ENCODE results near the gene DCT.

DCT gene

GRCh38 chr13:94412870-94413597 is 66.4 kb downstream of the DCT start:
- Histone ChIP-seq H3K27me3 (ENCODE audit: control insufficient read depth in 1 of 2, insufficient read depth in 1 of 2, low read length in 2 of 2) (peaks cover 0 to 3% of the 10 kb centered on the region in 2 experiments), H3K4me1 (ENCODE audit: control insufficient read depth, insufficient read depth, low read depth, low read length) (no peaks in the 10 kb centered on the region), H2AK5ac (ENCODE audit: low read length, severe bottlenecking) (no peak overlapping the region), H4K91ac (ENCODE audit: low read length) (no peak overlapping the region), H3K14ac (ENCODE audit: low read length in 2 of 2) (no peak overlapping the region), H2BK5ac (ENCODE audit: low read depth, low read length, poor library complexity, severe bottlenecking) (no peak overlapping the region), H2BK12ac (ENCODE audit: low read length in 2 of 2) (no peak overlapping the region), H3K27ac (ENCODE audit: low read length, poor library complexity, severe bottlenecking) (no peak overlapping the region), H3K9me3 (ENCODE audit: control insufficient read depth, low read length) (peaks cover 6% of the 10 kb centered on the region), H3K4me3 (ENCODE audit: insufficient read depth in 1 of 2, low read depth in 1 of 2, low read length in 2 of 2) (no peak overlapping the region), H3K79me1 (replicated peaks; ENCODE audit: low read length, poor library complexity, severe bottlenecking) (no peaks in the 10 kb centered on the region), H4K8ac (ENCODE audit: low read length) (no peak overlapping the region), H3K9ac (ENCODE audit: low read length) (no peak overlapping the region), H3K18ac (ENCODE audit: low read depth in 1 of 2, low read length in 2 of 2) (no peak overlapping the region), H3K4me2 (ENCODE audit: low read length, poor library complexity, severe bottlenecking) (no peak overlapping the region), H2BK15ac (ENCODE audit: low read depth, poor library complexity, severe bottlenecking) (no peak overlapping the region), H3K4ac (ENCODE audit: low read depth in 1 of 2, low read length in 2 of 2) (no peak overlapping the region), H2BK120ac (ENCODE audit: low read depth, low read length) (no peak overlapping the region), H3K23ac (ENCODE audit: low read length in 2 of 2) (no peak overlapping the region), H3K36me3 (ENCODE audit: control insufficient read depth in 1 of 2, insufficient read depth in 2 of 2, low read depth in 1 of 2, low read length in 2 of 2) (no peaks in the 10 kb centered on the region), H2AFZ (ENCODE audit: low read depth, low read length) (no peak overlapping the region)
- 69% methylated on average over 3 of the region's 3 CpGs for WGBS
- DNase-seq, result no peak

GRCh38 chr13:94411747-94412146 is 67.7 kb downstream of the DCT start:
- no peak overlapping the region for H2BK5ac ChIP-seq (ENCODE audit: low read depth, low read length, poor library complexity, severe bottlenecking)
- peaks cover 0 to 3% of the 10 kb centered on the region in 2 experiments for H3K27me3 ChIP-seq (ENCODE audit: control insufficient read depth in 1 of 2, insufficient read depth in 1 of 2, low read length in 2 of 2)
- no peak overlapping the region for H3K27ac ChIP-seq (ENCODE audit: low read length, poor library complexity, severe bottlenecking)
- 63% methylated on average over 2 of the region's 3 CpGs for WGBS
- no peaks in the 10 kb centered on the region for H3K79me1 ChIP-seq (replicated peaks; ENCODE audit: low read length, poor library complexity, severe bottlenecking)
- no peaks in the 10 kb centered on the region for H3K4me1 ChIP-seq (ENCODE audit: control insufficient read depth, insufficient read depth, low read depth, low read length)
- no peak for DNase-seq
- no peaks in the 10 kb centered on the region for H3K9me3 ChIP-seq (ENCODE audit: control insufficient read depth, low read length)
- no peak overlapping the region for H2BK120ac ChIP-seq (ENCODE audit: low read depth, low read length)
- no peak overlapping the region for H2AK5ac ChIP-seq (ENCODE audit: low read length, severe bottlenecking)
- no peaks in the 10 kb centered on the region for H3K36me3 ChIP-seq (ENCODE audit: control insufficient read depth in 1 of 2, insufficient read depth in 2 of 2, low read depth in 1 of 2, low read length in 2 of 2)
- H3K4me2 ChIP-seq (ENCODE audit: low read length, poor library complexity, severe bottlenecking), result no peak overlapping the region
- no peak overlapping the region for H4K8ac ChIP-seq (ENCODE audit: low read length)
- no peak overlapping the region for H3K4ac ChIP-seq (ENCODE audit: low read depth in 1 of 2, low read length in 2 of 2)
- H3K14ac ChIP-seq (ENCODE audit: low read length in 2 of 2), result no peak overlapping the region
- H3K4me3 ChIP-seq (ENCODE audit: insufficient read depth in 1 of 2, low read depth in 1 of 2, low read length in 2 of 2), result no peak overlapping the region
- H2BK12ac ChIP-seq (ENCODE audit: low read length in 2 of 2), result no peak overlapping the region
- H2BK15ac ChIP-seq (ENCODE audit: low read depth, poor library complexity, severe bottlenecking), result no peak overlapping the region
- no peak overlapping the region for H3K23ac ChIP-seq (ENCODE audit: low read length in 2 of 2)
- H3K9ac ChIP-seq (ENCODE audit: low read length), result no peak overlapping the region
- no peak overlapping the region for H2AFZ ChIP-seq (ENCODE audit: low read depth, low read length)
- H3K18ac ChIP-seq (ENCODE audit: low read depth in 1 of 2, low read length in 2 of 2), result no peak overlapping the region
- no peak overlapping the region for H4K91ac ChIP-seq (ENCODE audit: low read length)

GRCh38 chr13:94408314-94409036 is 71.0 kb downstream of the DCT start:
- Histone ChIP-seq H4K8ac (ENCODE audit: low read length) (no peak overlapping the region), H3K36me3 (ENCODE audit: control insufficient read depth in 1 of 2, insufficient read depth in 2 of 2, low read depth in 1 of 2, low read length in 2 of 2) (no peaks in the 10 kb centered on the region), H3K4me1 (ENCODE audit: control insufficient read depth, insufficient read depth, low read depth, low read length) (no peaks in the 10 kb centered on the region), H2BK12ac (ENCODE audit: low read length in 2 of 2) (no peak overlapping the region), H3K23ac (ENCODE audit: low read length in 2 of 2) (no peak overlapping the region), H2AK5ac (ENCODE audit: low read length, severe bottlenecking) (no peak overlapping the region), H3K4me2 (ENCODE audit: low read length, poor library complexity, severe bottlenecking) (no peak overlapping the region), H2BK120ac (ENCODE audit: low read depth, low read length) (no peak overlapping the region), H2AFZ (ENCODE audit: low read depth, low read length) (no peak overlapping the region), H2BK5ac (ENCODE audit: low read depth, low read length, poor library complexity, severe bottlenecking) (no peak overlapping the region), H3K4ac (ENCODE audit: low read depth in 1 of 2, low read length in 2 of 2) (no peak overlapping the region), H2BK15ac (ENCODE audit: low read depth, poor library complexity, severe bottlenecking) (no peak overlapping the region), H3K14ac (ENCODE audit: low read length in 2 of 2) (no peak overlapping the region), H3K27ac (ENCODE audit: low read length, poor library complexity, severe bottlenecking) (no peak overlapping the region), H3K4me3 (ENCODE audit: insufficient read depth in 1 of 2, low read depth in 1 of 2, low read length in 2 of 2) (no peak overlapping the region), H4K91ac (ENCODE audit: low read length) (no peak overlapping the region), H3K9ac (ENCODE audit: low read length) (no peak overlapping the region), H3K27me3 (ENCODE audit: control insufficient read depth in 1 of 2, insufficient read depth in 1 of 2, low read length in 2 of 2) (no peaks in the 10 kb centered on the region), H3K9me3 (ENCODE audit: control insufficient read depth, low read length) (no peaks in the 10 kb centered on the region), H3K79me1 (replicated peaks; ENCODE audit: low read length, poor library complexity, severe bottlenecking) (no peaks in the 10 kb centered on the region), H3K18ac (ENCODE audit: low read depth in 1 of 2, low read length in 2 of 2) (no peak overlapping the region)
- WGBS, result 69% methylated on average over 6 of the region's 7 CpGs
- peak; percentile 40 for DNase-seq

GRCh38 chr13:94400874-94401273 is 78.6 kb downstream of the DCT start:
- Histone ChIP-seq H4K8ac (ENCODE audit: low read length) (no peak overlapping the region), H3K23ac (ENCODE audit: low read length in 2 of 2) (no peak overlapping the region), H2BK15ac (ENCODE audit: low read depth, poor library complexity, severe bottlenecking) (no peak overlapping the region), H3K18ac (ENCODE audit: low read depth in 1 of 2, low read length in 2 of 2) (no peak overlapping the region), H2BK120ac (ENCODE audit: low read depth, low read length) (no peak overlapping the region), H2BK12ac (ENCODE audit: low read length in 2 of 2) (no peak overlapping the region), H3K14ac (ENCODE audit: low read length in 2 of 2) (no peak overlapping the region), H3K27ac (ENCODE audit: low read length, poor library complexity, severe bottlenecking) (no peak overlapping the region), H3K9ac (ENCODE audit: low read length) (no peak overlapping the region), H2AFZ (ENCODE audit: low read depth, low read length) (no peak overlapping the region), H3K4me2 (ENCODE audit: low read length, poor library complexity, severe bottlenecking) (no peak overlapping the region), H3K27me3 (ENCODE audit: control insufficient read depth in 1 of 2, insufficient read depth in 1 of 2, low read length in 2 of 2) (no peaks in the 10 kb centered on the region), H4K91ac (ENCODE audit: low read length) (no peak overlapping the region), H3K36me3 (ENCODE audit: control insufficient read depth in 1 of 2, insufficient read depth in 2 of 2, low read depth in 1 of 2, low read length in 2 of 2) (peaks cover 4 to 5% of the 10 kb centered on the region in 2 experiments), H3K79me1 (replicated peaks; ENCODE audit: low read length, poor library complexity, severe bottlenecking) (no peaks in the 10 kb centered on the region), H3K4ac (ENCODE audit: low read depth in 1 of 2, low read length in 2 of 2) (no peak overlapping the region), H3K4me1 (ENCODE audit: control insufficient read depth, insufficient read depth, low read depth, low read length) (no peaks in the 10 kb centered on the region), H2AK5ac (ENCODE audit: low read length, severe bottlenecking) (no peak overlapping the region), H3K4me3 (ENCODE audit: insufficient read depth in 1 of 2, low read depth in 1 of 2, low read length in 2 of 2) (no peak overlapping the region), H2BK5ac (ENCODE audit: low read depth, low read length, poor library complexity, severe bottlenecking) (no peak overlapping the region), H3K9me3 (ENCODE audit: control insufficient read depth, low read length) (peaks cover 3% of the 10 kb centered on the region)
- no peak for DNase-seq
- 91% methylated on average over 3 of the region's 4 CpGs for WGBS
